ENCODE measurements around the gene LILRA6.

DNA sequence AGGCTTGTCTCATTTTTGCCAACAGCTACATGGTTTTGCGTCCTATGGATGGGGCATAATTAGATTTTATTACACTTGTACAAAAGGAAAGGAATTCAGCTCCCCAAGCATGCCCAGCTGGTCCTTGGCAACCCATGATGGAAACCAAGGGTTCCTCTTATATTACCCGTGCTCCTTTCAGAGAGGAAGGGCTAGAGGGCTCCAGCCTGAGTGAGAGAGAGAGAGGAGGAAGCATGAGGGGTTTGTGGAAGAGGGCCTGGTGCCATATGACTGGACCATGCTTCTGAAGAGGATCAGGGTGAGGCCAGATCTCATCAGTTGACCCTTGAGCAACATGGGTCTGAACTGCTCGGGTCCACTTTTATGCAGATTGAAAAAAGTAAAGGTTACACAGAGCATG, 45.5 kb downstream of the LILRA6 start:
- TF ChIP-seq YY1 (IDR thresholded peaks at IDR 0.05; ENCODE audit: low read depth) (no peak), EP300 (IDR thresholded peaks at IDR 0.05; ENCODE audit: borderline replicate concordance) (no peak)
- TF ChIP-seq, protein P1, sequence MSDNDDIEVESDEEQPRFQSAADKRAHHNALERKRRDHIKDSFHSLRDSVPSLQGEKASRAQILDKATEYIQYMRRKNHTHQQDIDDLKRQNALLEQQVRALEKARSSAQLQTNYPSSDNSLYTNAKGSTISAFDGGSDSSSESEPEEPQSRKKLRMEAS (IDR thresholded peaks at IDR 0.05) = no peak
